ENCODE measurements around the gene PCED1A. TPM values are rescaled to one million over a fixed set of nuclear protein-coding genes. Genes with fewer than 3 reads are reported as not detected.

PCED1A gene
- total and polyA plus RNA-seq, 2 of the 13 experiments (the other 11 are each of a cell fraction or from before 2014, with no cell fraction given), result 40.1 to 84.2 TPM

DNA sequence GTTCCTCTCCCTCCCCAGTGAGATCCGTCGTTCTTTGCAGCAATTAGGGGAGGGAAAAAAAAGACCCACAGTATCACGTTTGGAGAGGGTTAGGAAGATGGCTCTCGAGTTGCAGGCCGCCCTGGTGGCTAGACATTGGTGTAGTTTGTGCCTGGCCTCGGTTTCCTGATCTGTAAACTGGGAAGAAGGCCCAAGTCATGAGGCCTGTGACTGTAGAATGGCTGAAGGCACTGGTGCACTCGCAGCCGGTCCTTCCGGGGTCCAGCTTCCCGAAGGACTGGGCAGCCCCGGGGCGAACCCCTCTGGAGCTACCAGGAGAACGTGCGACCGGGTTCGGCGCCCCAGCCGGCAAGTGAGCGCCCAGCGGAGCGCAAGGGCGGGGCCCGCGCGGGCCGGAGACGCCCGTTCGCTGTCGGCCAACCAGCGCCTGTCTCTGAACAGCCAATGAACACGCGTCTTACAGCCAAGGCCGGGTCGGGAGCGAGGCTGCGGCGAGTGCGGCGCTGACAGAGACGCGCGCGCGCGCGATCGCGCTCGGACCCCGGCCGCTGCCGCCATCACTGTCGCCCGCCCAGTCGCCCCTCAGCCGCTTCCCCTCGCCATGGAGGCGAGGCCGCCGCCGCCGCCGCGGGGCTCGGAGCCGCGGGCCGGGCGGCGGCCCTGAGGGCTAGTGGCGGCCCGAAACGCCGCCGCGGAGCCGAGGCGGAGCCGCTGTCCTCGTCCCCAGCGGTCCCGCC lies 32.7 kb upstream of the PCED1A start, which contains the start of gene PTPRA (continued):
- TF ChIP-seq, protein P1, sequence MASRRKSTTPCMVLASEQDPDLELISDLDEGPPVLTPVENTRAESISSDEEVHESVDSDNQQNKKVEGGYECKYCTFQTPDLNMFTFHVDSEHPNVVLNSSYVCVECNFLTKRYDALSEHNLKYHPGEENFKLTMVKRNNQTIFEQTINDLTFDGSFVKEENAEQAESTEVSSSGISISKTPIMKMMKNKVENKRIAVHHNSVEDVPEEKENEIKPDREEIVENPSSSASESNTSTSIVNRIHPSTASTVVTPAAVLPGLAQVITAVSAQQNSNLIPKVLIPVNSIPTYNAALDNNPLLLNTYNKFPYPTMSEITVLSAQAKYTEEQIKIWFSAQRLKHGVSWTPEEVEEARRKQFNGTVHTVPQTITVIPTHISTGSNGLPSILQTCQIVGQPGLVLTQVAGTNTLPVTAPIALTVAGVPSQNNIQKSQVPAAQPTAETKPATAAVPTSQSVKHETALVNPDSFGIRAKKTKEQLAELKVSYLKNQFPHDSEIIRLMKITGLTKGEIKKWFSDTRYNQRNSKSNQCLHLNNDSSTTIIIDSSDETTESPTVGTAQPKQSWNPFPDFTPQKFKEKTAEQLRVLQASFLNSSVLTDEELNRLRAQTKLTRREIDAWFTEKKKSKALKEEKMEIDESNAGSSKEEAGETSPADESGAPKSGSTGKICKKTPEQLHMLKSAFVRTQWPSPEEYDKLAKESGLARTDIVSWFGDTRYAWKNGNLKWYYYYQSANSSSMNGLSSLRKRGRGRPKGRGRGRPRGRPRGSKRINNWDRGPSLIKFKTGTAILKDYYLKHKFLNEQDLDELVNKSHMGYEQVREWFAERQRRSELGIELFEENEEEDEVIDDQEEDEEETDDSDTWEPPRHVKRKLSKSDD (CRISPR knock-in tag; IDR thresholded peaks at IDR 0.05; ENCODE audit: low read depth), result peak; percentile 91
- TF ChIP-seq MAFG (CRISPR knock-in tag; IDR thresholded peaks at IDR 0.05) (no peak), NR3C1 (CRISPR knock-in tag; IDR thresholded peaks at IDR 0.05) (no peak), KDM2A (CRISPR knock-in tag; IDR thresholded peaks at IDR 0.05; ENCODE audit: borderline replicate concordance, low read depth) (peak; percentile 78), PHF5A (CRISPR knock-in tag; IDR thresholded peaks at IDR 0.05; ENCODE audit: low read depth, unreplicated experiment) (no peak), ARID2 (CRISPR knock-in tag; IDR thresholded peaks at IDR 0.05; ENCODE audit: borderline replicate concordance) (0 out of 2 replicates have a peak, but pooled peaks have one; percentile 13), RNF2 (conservative IDR thresholded peaks at IDR 0.05; ENCODE audit: low read depth) (peak; percentile 26), ZNF256 (CRISPR knock-in tag; conservative IDR thresholded peaks at IDR 0.05) (0 out of 2 replicates have a peak, but pooled peaks have one; percentile 57), ZSCAN9 (CRISPR knock-in tag; IDR thresholded peaks at IDR 0.05; ENCODE audit: borderline replicate concordance) (peak; percentile 85; the same call in 1 of the 2 replicates), ZSCAN12 (CRISPR knock-in tag; IDR thresholded peaks at IDR 0.05) (peak; percentile 90; the same call in 1 of the 2 replicates), SALL2 (CRISPR knock-in tag; IDR thresholded peaks at IDR 0.05) (no peak), MEF2D (CRISPR knock-in tag; IDR thresholded peaks at IDR 0.05) (peak; percentile 68; the same call in 1 of the 2 replicates), HMG20A (CRISPR knock-in tag; IDR thresholded peaks at IDR 0.05; ENCODE audit: borderline replicate concordance) (peak; percentile 43; the same call in 1 of the 2 replicates), IRF2 (CRISPR knock-in tag; IDR thresholded peaks at IDR 0.05) (no peak; the same call in 1 of the 2 replicates), ZNF629 (CRISPR knock-in tag; conservative IDR thresholded peaks at IDR 0.05) (peak; percentile 99), MBNL3 (CRISPR knock-in tag; conservative IDR thresholded peaks at IDR 0.05) (no peak), ZGPAT (CRISPR knock-in tag; IDR thresholded peaks at IDR 0.05) (peak; percentile 90), ZNF362 (CRISPR knock-in tag; IDR thresholded peaks at IDR 0.05; ENCODE audit: borderline replicate concordance) (peak; percentile 25; the same call in 1 of the 2 replicates)
- TF ChIP-seq, protein P2, sequence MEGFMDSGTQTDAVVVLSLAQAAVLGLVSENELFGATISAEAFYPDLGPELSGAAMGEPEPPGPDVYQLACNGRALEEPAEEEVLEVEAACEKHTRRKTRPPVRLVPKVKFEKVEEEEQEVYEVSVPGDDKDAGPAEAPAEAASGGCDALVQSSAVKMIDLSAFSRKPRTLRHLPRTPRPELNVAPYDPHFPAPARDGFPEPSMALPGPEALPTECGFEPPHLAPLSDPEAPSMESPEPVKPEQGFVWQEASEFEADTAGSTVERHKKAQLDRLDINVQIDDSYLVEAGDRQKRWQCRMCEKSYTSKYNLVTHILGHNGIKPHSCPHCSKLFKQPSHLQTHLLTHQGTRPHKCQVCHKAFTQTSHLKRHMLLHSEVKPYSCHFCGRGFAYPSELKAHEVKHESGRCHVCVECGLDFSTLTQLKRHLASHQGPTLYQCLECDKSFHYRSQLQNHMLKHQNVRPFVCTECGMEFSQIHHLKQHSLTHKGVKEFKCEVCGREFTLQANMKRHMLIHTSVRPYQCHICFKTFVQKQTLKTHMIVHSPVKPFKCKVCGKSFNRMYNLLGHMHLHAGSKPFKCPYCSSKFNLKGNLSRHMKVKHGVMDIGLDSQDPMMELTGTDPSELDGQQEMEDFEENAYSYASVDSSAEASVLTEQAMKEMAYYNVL (CRISPR knock-in tag; IDR thresholded peaks at IDR 0.05; ENCODE audit: borderline replicate concordance), result no peak
- TF ChIP-seq, protein P3, sequence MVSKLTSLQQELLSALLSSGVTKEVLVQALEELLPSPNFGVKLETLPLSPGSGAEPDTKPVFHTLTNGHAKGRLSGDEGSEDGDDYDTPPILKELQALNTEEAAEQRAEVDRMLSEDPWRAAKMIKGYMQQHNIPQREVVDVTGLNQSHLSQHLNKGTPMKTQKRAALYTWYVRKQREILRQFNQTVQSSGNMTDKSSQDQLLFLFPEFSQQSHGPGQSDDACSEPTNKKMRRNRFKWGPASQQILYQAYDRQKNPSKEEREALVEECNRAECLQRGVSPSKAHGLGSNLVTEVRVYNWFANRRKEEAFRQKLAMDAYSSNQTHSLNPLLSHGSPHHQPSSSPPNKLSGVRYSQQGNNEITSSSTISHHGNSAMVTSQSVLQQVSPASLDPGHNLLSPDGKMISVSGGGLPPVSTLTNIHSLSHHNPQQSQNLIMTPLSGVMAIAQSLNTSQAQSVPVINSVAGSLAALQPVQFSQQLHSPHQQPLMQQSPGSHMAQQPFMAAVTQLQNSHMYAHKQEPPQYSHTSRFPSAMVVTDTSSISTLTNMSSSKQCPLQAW (CRISPR knock-in tag; IDR thresholded peaks at IDR 0.05), result peak; percentile 17; the same call in 1 of the 2 replicates

Data from HepG2 (cell line).